Activated naive CD4-positive, alpha-beta T cell treated with anti-CD3 and anti-CD28 coated beads, Interleukin-2, amount 50 U/mL, for 24 hours (primary cell): Measurements from ENCODE around the gene SMAD1.

Experiments used
- H3K27ac Mint-ChIP-seq: one replicate; pipeline ENCODE4 v1.8.0; 2021; ENCODE audit warnings: mild to moderate bottlenecking, mixed read lengths
- H3K27me3 Mint-ChIP-seq: one replicate; pipeline ENCODE4 v1.8.0; 2021; ENCODE audit warnings: mixed read lengths
- H3K36me3 Mint-ChIP-seq: one replicate; pipeline ENCODE4 v1.8.0; 2021; ENCODE audit warnings: mixed read lengths
- H3K4me1 Mint-ChIP-seq: one replicate; pipeline ENCODE4 v1.8.0; 2021; ENCODE audit warnings: mixed read lengths
- H3K4me3 Mint-ChIP-seq: one replicate; pipeline ENCODE4 v1.8.0; 2021; ENCODE audit warnings: mild to moderate bottlenecking, mixed read lengths
- H3K9me3 Mint-ChIP-seq: one replicate; pipeline ENCODE4 v1.8.0; 2021; ENCODE audit warnings: mixed read lengths

The SMAD1 gene

GRCh38 chr4:145481164-145481941, at the start of gene SMAD1:
Gene SMAD1, plus strand, starts transcription at chr4:145481853. Its CDS starts 32,761 bp downstream, at chr4:145514614.
- H3K27ac Mint-ChIP-seq = peak within 1 kb of the TSS; percentile 20
- no peaks in the 10 kb centered on the region for H3K36me3 Mint-ChIP-seq
- no peaks in the 10 kb centered on the region for H3K9me3 Mint-ChIP-seq
- H3K4me3 Mint-ChIP-seq = peak within 1 kb of the TSS; percentile 85
- H3K4me1 Mint-ChIP-seq = peaks cover 12% of the 10 kb centered on the region
- H3K27me3 Mint-ChIP-seq = peaks cover 32% of the 10 kb centered on the region

DNA sequence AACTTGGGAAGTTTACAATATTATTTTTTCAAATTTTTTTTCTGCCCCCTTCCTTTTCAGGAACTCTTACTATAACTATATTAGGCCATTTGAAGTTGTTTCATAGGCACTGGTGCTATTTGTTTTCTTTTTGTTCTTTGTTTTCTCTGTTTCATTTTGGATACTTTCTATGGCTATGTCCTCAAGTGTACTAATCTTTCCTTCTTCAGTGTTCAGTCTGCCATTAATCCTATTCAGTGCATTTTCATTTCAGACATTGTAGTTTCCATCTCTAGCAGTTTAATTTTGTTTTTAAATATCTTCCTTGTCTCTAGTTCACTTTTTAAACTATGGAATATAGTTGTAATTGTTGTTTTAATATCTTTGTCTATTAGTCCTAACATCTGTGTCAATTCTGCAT, 48.0 kb upstream of the SMAD1 start:
- Mint-ChIP-seq H3K27me3 (peaks cover 20% of the 10 kb centered on the region), H3K27ac (no peak overlapping the region), H3K36me3 (no peaks in the 10 kb centered on the region), H3K4me3 (no peak overlapping the region), H3K9me3 (peaks cover 11% of the 10 kb centered on the region), H3K4me1 (no peaks in the 10 kb centered on the region)

- Mint-ChIP-seq H3K4me1 (no peaks in the 10 kb centered on the region), H3K9me3 (peaks cover 11% of the 10 kb centered on the region), H3K4me3 (no peak overlapping the region), H3K36me3 (no peaks in the 10 kb centered on the region), H3K27me3 (peaks cover 15% of the 10 kb centered on the region), H3K27ac (no peak overlapping the region)
These were observed 46.0 kb upstream of the SMAD1 start for GRCh38 chr4:145435646-145436045.

DNA sequence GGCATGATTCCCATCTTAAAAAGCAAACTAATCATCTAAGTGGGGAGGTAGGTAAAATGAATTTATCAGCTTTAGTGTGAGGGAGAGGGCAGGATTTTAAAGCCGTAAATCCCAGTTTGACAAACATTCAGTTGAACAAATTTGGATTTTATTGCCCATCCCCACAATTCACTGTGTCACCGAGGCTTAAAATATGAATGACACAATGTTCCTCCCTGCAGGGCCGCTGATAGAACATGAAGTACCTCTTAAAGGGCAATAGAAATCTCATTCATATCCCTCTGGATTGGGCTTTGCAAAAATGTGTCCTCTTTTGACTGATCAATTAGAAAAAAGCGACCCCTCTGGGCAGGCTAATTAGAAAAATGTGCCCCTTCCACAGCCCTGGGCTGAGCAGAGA, 45.5 kb upstream of the SMAD1 start:
- H3K36me3 Mint-ChIP-seq = no peaks in the 10 kb centered on the region
- H3K27me3 Mint-ChIP-seq = peaks cover 15% of the 10 kb centered on the region
- no peak overlapping the region for H3K27ac Mint-ChIP-seq
- H3K4me3 Mint-ChIP-seq = no peak overlapping the region
- H3K9me3 Mint-ChIP-seq = peaks cover 11% of the 10 kb centered on the region
- no peaks in the 10 kb centered on the region for H3K4me1 Mint-ChIP-seq

- H3K36me3 Mint-ChIP-seq = no peaks in the 10 kb centered on the region
- H3K9me3 Mint-ChIP-seq = peaks cover 11% of the 10 kb centered on the region
- no peak overlapping the region for H3K4me3 Mint-ChIP-seq
- no peak overlapping the region for H3K27ac Mint-ChIP-seq
- H3K27me3 Mint-ChIP-seq = peaks cover 17% of the 10 kb centered on the region
- H3K4me1 Mint-ChIP-seq = no peaks in the 10 kb centered on the region
These were observed 44.9 kb upstream of the SMAD1 start for GRCh38 chr4:145436796-145437195.

GRCh38 chr4:145437466-145437865, 44.2 kb upstream of the SMAD1 start:
- H3K27ac Mint-ChIP-seq = no peak overlapping the region
- no peak overlapping the region for H3K4me3 Mint-ChIP-seq
- peaks cover 20% of the 10 kb centered on the region for H3K27me3 Mint-ChIP-seq

DNA sequence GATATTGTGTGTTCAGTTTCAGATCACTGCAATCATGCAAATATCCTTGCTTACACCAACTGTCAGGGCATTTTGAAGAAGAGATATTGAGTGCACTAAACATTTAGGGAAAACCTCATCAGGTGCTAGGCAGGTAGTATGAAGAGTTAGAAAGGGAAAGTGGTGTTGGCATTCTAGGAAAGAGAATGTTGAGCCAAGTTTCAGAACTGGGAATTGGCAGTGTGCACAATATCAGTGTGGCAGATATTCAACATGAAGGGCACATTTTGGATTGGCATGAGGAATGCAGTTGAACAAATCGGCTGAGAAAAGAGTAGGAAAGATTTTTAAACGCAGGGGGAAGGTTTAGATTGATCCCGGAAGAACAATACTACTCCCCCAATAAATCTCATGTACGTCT, 43.4 kb upstream of the SMAD1 start:
- no peaks in the 10 kb centered on the region for H3K4me1 Mint-ChIP-seq
- no peaks in the 10 kb centered on the region for H3K36me3 Mint-ChIP-seq
- H3K27ac Mint-ChIP-seq = no peak overlapping the region

More at GRCh38 chr4:145437466-145437865, 44.2 kb upstream of the SMAD1 start:
- Mint-ChIP-seq H3K4me1 (no peaks in the 10 kb centered on the region), H3K9me3 (peaks cover 11% of the 10 kb centered on the region), H3K36me3 (no peaks in the 10 kb centered on the region)

DNA sequence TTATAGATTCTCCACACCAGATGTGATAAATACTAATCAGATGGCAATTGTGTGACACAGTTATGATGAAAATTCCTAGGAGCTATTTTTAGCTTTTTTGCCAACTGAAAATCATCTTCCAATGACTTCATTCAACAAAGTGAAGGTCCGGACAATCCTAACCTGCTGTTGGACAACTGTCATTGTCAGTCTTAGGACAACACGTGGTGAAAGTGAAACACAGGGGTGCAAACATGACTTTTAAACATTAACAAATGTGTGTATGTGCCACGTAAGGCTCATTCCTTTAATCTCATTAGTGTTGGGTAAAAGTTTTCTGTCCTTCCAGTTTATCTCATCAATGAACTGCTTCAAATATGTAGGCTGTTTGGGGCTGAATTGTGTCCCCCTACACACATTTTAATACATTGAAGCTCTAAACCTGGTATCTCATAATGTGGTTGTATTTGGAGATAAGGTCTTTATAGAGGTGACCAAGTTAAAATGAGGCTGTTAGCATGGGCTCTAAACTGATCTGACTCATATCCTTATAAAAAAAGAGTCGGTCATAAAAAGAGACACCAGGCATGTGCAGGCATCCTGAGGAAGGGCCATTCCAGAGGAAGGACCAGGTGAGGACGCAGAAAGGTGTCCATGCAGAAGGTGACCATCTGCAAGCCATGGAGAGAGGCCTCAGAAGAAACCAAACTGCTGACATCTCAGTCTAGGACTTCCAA, 41.2 kb upstream of the SMAD1 start:
- Mint-ChIP-seq H3K36me3 (no peaks in the 10 kb centered on the region), H3K27me3 (peaks cover 17% of the 10 kb centered on the region), H3K4me1 (no peaks in the 10 kb centered on the region), H3K27ac (no peak overlapping the region), H3K9me3 (no peaks in the 10 kb centered on the region), H3K4me3 (no peak overlapping the region)

More for the DNA sequence above, 43.4 kb upstream of the SMAD1 start:
- peaks cover 18% of the 10 kb centered on the region for H3K27me3 Mint-ChIP-seq
- no peak overlapping the region for H3K4me3 Mint-ChIP-seq
- H3K9me3 Mint-ChIP-seq = peaks cover 11% of the 10 kb centered on the region

DNA sequence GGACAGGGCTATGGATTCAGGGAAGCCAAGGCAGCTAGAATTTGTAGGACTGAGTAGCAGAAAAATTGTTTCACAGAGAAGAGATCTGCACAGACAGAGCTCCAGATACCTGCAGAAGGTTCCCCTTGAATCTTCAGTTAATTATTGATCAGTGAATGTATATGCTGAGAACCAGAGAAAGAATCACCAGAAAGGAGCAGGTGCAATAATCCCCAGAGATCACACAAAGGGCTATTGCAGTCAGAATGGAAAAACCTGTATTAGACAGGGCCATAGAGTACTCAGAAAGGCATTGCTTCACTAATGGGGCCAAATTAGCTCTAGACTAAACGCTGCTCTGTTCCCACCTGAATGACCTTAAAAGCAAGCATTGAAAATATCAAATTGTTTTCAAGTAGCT, 35.5 kb upstream of the SMAD1 start:
- H3K27ac Mint-ChIP-seq = no peak overlapping the region
- H3K9me3 Mint-ChIP-seq = no peaks in the 10 kb centered on the region
- H3K36me3 Mint-ChIP-seq = no peaks in the 10 kb centered on the region
- H3K4me3 Mint-ChIP-seq = no peak overlapping the region
- no peaks in the 10 kb centered on the region for H3K4me1 Mint-ChIP-seq
- peaks cover 11% of the 10 kb centered on the region for H3K27me3 Mint-ChIP-seq

DNA sequence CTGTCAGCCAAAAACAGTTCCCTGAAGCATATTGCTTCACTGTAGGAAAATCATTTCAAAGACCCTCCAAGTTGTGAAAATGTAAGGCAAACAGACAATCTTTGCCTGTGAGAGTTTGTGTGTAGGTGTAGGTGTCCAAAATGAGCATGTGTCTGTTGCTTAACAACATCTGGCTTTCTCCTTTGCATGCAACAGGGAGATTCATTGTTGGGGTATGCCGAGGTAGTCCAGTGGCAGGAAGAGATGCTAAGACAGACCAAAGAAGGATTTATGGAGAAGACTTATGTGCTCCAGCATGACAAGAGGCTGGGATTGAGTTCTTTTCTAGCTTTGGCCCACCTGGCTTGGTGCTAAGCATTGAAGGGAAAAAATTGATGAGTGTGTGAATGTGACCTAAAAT, 29.8 kb upstream of the SMAD1 start:
- H3K4me1 Mint-ChIP-seq = no peaks in the 10 kb centered on the region

DNA sequence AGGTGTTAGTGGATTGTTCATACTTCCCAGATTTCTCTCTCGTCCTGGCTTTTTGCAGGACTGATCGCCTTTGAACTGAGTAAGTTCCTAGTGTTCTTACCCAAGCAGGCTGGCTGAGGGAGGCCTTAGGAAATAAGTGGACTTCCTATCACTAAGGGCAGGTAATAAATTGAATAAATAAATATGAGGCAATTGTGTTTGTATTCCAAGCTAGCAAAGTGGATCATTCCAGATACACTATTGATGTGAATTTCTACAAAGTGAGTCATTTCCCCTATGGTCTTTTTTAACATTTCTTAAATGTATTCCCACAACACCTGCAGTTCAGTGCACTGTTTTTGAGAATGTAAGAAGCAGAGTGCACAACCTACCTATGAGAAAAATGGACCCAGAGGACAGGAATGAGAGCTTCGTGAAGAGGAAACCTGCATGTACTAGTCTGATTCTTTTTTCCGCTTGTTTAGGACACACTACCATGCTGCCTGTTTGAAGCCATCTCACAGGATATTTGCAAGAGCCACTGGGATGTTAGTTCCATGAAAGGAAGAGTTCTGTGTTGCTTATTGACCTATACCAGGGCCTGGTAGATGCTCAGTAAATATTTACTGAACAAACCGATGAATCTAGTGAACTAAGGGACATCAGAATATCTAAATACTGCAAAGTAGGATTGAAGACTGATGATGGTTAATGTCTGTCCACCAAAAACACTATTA, 29.0 kb upstream of the SMAD1 start:
- Mint-ChIP-seq H3K4me1 (no peaks in the 10 kb centered on the region), H3K4me3 (no peak overlapping the region), H3K27ac (no peak overlapping the region), H3K9me3 (no peaks in the 10 kb centered on the region), H3K36me3 (peaks cover 2% of the 10 kb centered on the region), H3K27me3 (peaks cover 11% of the 10 kb centered on the region)

More for the DNA sequence above, 29.8 kb upstream of the SMAD1 start:
- Mint-ChIP-seq H3K27ac (no peak overlapping the region), H3K9me3 (no peaks in the 10 kb centered on the region), H3K27me3 (peaks cover 11% of the 10 kb centered on the region), H3K36me3 (peaks cover 2% of the 10 kb centered on the region), H3K4me3 (no peak overlapping the region)

DNA sequence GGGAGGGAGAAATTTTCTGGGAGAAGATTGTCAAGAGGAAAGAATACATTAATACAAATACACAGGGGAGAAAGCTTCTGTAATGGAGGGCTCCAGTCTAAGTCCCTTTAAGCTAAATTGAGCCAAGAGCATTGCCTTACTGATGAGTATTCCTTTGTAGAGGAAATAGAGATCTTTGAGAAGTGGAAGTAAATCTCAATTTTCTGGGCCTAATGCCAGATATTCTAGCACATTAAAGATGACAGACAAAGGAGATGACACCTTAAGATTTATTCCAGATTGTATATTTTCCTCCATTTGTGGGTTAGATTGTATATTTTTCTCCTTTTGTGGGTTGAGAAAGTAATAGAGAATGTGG, 28.5 kb upstream of the SMAD1 start:
- Mint-ChIP-seq H3K27ac (no peak overlapping the region), H3K27me3 (peaks cover 11% of the 10 kb centered on the region), H3K9me3 (no peaks in the 10 kb centered on the region), H3K36me3 (peaks cover 2% of the 10 kb centered on the region), H3K4me1 (no peaks in the 10 kb centered on the region), H3K4me3 (no peak overlapping the region)

DNA sequence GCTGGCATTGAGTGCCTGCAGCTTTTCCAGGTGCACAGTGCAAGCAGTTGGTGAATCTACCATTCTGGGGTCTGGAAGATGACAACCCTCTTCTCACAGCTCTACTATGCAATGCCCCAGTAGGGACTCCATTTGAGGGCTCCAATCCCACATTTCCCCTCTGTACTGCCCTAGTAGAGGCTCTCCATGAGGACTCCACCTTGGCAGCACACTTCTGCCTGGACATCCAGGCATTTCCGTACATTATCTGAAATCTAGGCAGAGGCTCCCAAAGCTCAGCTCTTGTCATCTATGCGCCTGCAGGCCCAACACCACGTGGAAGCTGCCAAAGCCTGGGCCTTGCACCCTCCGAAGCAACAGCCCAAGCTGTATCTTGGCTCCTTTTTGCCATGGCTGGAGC, 8.4 kb upstream of the SMAD1 start:
- H3K36me3 Mint-ChIP-seq = no peaks in the 10 kb centered on the region
- no peak overlapping the region for H3K27ac Mint-ChIP-seq
- no peaks in the 10 kb centered on the region for H3K9me3 Mint-ChIP-seq
- no peak overlapping the region for H3K4me3 Mint-ChIP-seq
- H3K4me1 Mint-ChIP-seq = no peaks in the 10 kb centered on the region
- H3K27me3 Mint-ChIP-seq = peaks cover 7% of the 10 kb centered on the region

DNA sequence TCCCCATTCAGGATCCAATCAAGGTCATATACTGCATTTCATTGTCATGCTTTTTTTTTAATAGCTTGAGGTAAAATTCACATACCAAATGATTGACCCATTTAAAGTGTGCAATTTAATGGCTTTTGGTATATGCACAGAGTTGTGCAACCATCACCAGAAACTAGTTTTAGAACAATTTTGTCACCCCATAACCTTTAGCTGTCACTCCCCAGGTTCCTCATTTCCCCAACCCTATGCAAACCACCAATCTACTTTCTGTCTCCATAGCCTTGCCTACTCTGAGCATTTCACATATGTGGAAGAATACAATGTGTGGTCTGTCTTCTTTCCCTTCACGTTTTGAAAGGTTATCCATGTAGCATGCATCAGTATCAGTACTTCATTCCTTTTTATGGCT, 1.4 kb upstream of the SMAD1 start:
- Mint-ChIP-seq H3K27ac (no peak overlapping the region), H3K27me3 (peaks cover 25% of the 10 kb centered on the region), H3K4me1 (peaks cover 12% of the 10 kb centered on the region), H3K4me3 (peak overlapping the region; percentile 85), H3K36me3 (no peaks in the 10 kb centered on the region), H3K9me3 (no peaks in the 10 kb centered on the region)

GRCh38 chr4:145481942-145482208, 222 bp downstream of the SMAD1 start:
- no peak overlapping the region for H3K4me3 Mint-ChIP-seq
- no peaks in the 10 kb centered on the region for H3K36me3 Mint-ChIP-seq
- H3K27ac Mint-ChIP-seq = no peak overlapping the region
- H3K4me1 Mint-ChIP-seq = peaks cover 12% of the 10 kb centered on the region
- H3K9me3 Mint-ChIP-seq = no peaks in the 10 kb centered on the region
- peaks cover 28% of the 10 kb centered on the region for H3K27me3 Mint-ChIP-seq
